ENCODE data around the gene ROR1.

ROR1 gene

GRCh38 chr1:63836830-63837229, 63.0 kb downstream of the ROR1 start:
- H3K27me3 ChIP-seq (replicated peaks; ENCODE audit: insufficient read depth, low read length): no peaks in the 10 kb centered on the region
- no peak overlapping the region for H3K4me3 ChIP-seq (ENCODE audit: low read length)
- H2AFZ ChIP-seq (ENCODE audit: low read length): no peak overlapping the region
- H3K79me2 ChIP-seq (ENCODE audit: low read length): no peaks in the 10 kb centered on the region
- no peak overlapping the region for H3K4me2 ChIP-seq (ENCODE audit: low read depth, low read length)
- H3K27ac ChIP-seq (ENCODE audit: low read length): no peak overlapping the region
- no peaks in the 10 kb centered on the region for H3K36me3 ChIP-seq (replicated peaks; ENCODE audit: insufficient read depth, low read length)
- no peak overlapping the region for H3K9ac ChIP-seq (ENCODE audit: low read length)
- no peaks in the 10 kb centered on the region for H3K4me1 ChIP-seq (ENCODE audit: low read length)
- H3F3A ChIP-seq (ENCODE audit: insufficient read depth, low read length): no peaks in the 10 kb centered on the region
- DNase-seq: no peak
- no peaks in the 10 kb centered on the region for H4K20me1 ChIP-seq (ENCODE audit: insufficient read depth, low read length)
- H3K9me3 ChIP-seq (replicated peaks; ENCODE audit: insufficient read depth, low read length): no peaks in the 10 kb centered on the region
- TF ChIP-seq EZH2phosphoT487 (IDR thresholded peaks at IDR 0.05; ENCODE audit: low read length) (no peak), EZH2 (optimal IDR thresholded peaks at IDR 0.05; ENCODE audit: low read depth, low read length) (no peak), CTCF (IDR thresholded peaks at IDR 0.05; ENCODE audit: low read length) (no peak)
- no peaks in the 10 kb centered on the region for H3K9me2 ChIP-seq (replicated peaks; ENCODE audit: insufficient read depth, low read length)

- H3K27me3 ChIP-seq (replicated peaks; ENCODE audit: insufficient read depth, low read length): no peaks in the 10 kb centered on the region
- no peak overlapping the region for H3K4me2 ChIP-seq (ENCODE audit: low read depth, low read length)
- no peaks in the 10 kb centered on the region for H3K9me3 ChIP-seq (replicated peaks; ENCODE audit: insufficient read depth, low read length)
- TF ChIP-seq EZH2phosphoT487 (IDR thresholded peaks at IDR 0.05; ENCODE audit: low read length) (no peak), CTCF (IDR thresholded peaks at IDR 0.05; ENCODE audit: low read length) (no peak), EZH2 (optimal IDR thresholded peaks at IDR 0.05; ENCODE audit: low read depth, low read length) (no peak)
- H3K27ac ChIP-seq (ENCODE audit: low read length): no peak overlapping the region
- no peaks in the 10 kb centered on the region for H3K79me2 ChIP-seq (ENCODE audit: low read length)
- H3K36me3 ChIP-seq (replicated peaks; ENCODE audit: insufficient read depth, low read length): no peaks in the 10 kb centered on the region
- H2AFZ ChIP-seq (ENCODE audit: low read length): no peak overlapping the region
- H3K4me1 ChIP-seq (ENCODE audit: low read length): no peaks in the 10 kb centered on the region
- no peaks in the 10 kb centered on the region for H4K20me1 ChIP-seq (ENCODE audit: insufficient read depth, low read length)
- H3K9ac ChIP-seq (ENCODE audit: low read length): no peak overlapping the region
- no peaks in the 10 kb centered on the region for H3F3A ChIP-seq (ENCODE audit: insufficient read depth, low read length)
- H3K4me3 ChIP-seq (ENCODE audit: low read length): no peak overlapping the region
- H3K9me2 ChIP-seq (replicated peaks; ENCODE audit: insufficient read depth, low read length): no peaks in the 10 kb centered on the region
- DNase-seq: no peak
Observed at GRCh38 chr1:63843010-63843409, 69.2 kb downstream of the ROR1 start.

- Histone ChIP-seq H2AFZ (ENCODE audit: low read length) (no peak overlapping the region), H4K20me1 (ENCODE audit: insufficient read depth, low read length) (no peaks in the 10 kb centered on the region), H3K9me3 (replicated peaks; ENCODE audit: insufficient read depth, low read length) (no peaks in the 10 kb centered on the region), H3F3A (ENCODE audit: insufficient read depth, low read length) (no peaks in the 10 kb centered on the region), H3K9ac (ENCODE audit: low read length) (no peak overlapping the region), H3K36me3 (replicated peaks; ENCODE audit: insufficient read depth, low read length) (no peaks in the 10 kb centered on the region), H3K4me3 (ENCODE audit: low read length) (no peak overlapping the region), H3K79me2 (ENCODE audit: low read length) (no peaks in the 10 kb centered on the region), H3K9me2 (replicated peaks; ENCODE audit: insufficient read depth, low read length) (no peaks in the 10 kb centered on the region), H3K4me2 (ENCODE audit: low read depth, low read length) (no peak overlapping the region), H3K4me1 (ENCODE audit: low read length) (no peaks in the 10 kb centered on the region), H3K27ac (ENCODE audit: low read length) (no peak overlapping the region), H3K27me3 (replicated peaks; ENCODE audit: insufficient read depth, low read length) (no peaks in the 10 kb centered on the region)
- TF ChIP-seq CTCF (IDR thresholded peaks at IDR 0.05; ENCODE audit: low read length) (no peak), EZH2phosphoT487 (IDR thresholded peaks at IDR 0.05; ENCODE audit: low read length) (no peak), EZH2 (optimal IDR thresholded peaks at IDR 0.05; ENCODE audit: low read depth, low read length) (no peak)
- no peak for DNase-seq
Observed at GRCh38 chr1:63843884-63844283, 70.1 kb downstream of the ROR1 start.
